GM12878 (cell line): ENCODE measurements around the gene CCDC194. TPM values are rescaled to one million over a fixed set of nuclear protein-coding genes. Genes with fewer than 3 reads are reported as not detected.

Experiments used
- ATAC-seq: fragments of 200-7000 bp; cut with Tn5 transposase; 3 replicates; pipeline ENCODE4 v1.9.1; 2020; ENCODE audit warnings: mild to moderate bottlenecking, moderate library complexity
- BruUV-seq: library from RNA; stranded (reverse); fragments of 400-500 nt; replicated peaks from 2 replicates; lab custom pipeline; 2021; lab: Mats Ljungman, UMichigan
- CTCF ChIA-PET: fragments of 300-600 bp; sonication (Branson Sonifier 250); formaldehyde crosslinking; extraction: SDS; loops from one replicate; lab custom pipeline; 2021; ENCODE audit warnings: inconsistent platforms; lab: Yijun Ruan, JAX
- POLR2A ChIA-PET: fragments of 350-600 bp; formaldehyde crosslinking; extraction: SDS; loops from one replicate; lab custom pipeline; 2021; ENCODE audit warnings: inconsistent platforms; lab: Charles Lee
- RAD21 ChIA-PET: fragments of 300-600 bp; sonication (Branson Sonifier 250); formaldehyde crosslinking; loops from one replicate; lab custom pipeline; 2023; ENCODE audit warnings: antibody characterized with exemption; ENCODE audit not compliant: unreplicated experiment; lab: Charles Lee
- SMC1A ChIA-PET: fragments of 300-600 bp; sonication (Branson Sonifier 250); formaldehyde crosslinking; loops from one replicate; lab custom pipeline; 2023; ENCODE audit not compliant: unreplicated experiment, uncharacterized antibody; lab: Charles Lee
- DNase-seq: peaks from one replicate; pipeline ENCODE4 v3.0.0-alpha.2; 2011; ENCODE audit warnings: low read depth, low spot score
- FAIRE-seq: peaks from 3 replicates; lab custom pipeline; 2011; peaks lifted over from hg19 to GRCh38; lab: Jason Lieb, UNC
- H2AFZ ChIP-seq: 2 replicates; pipeline ENCODE4 v1.6.0; 2011; ENCODE audit warnings: low read depth, low read length, control low read depth; ENCODE audit not compliant: control insufficient read depth
- H3K27ac ChIP-seq: 2 replicates; pipeline ENCODE4 v1.5.1; 2011; ENCODE audit warnings: control low read depth; ENCODE audit not compliant: control insufficient read depth, insufficient read depth
- H3K27me3 ChIP-seq, 2 experiments: replicated peaks in 1 of 2; 2 replicates each; pipeline versions ENCODE4 v1.6.0 to v1.6.1; 2011; ENCODE audit warnings: low read length in 1 of 2; ENCODE audit not compliant: control insufficient read depth in 2 of 2, insufficient read depth in 2 of 2
- H3K36me3 ChIP-seq, 2 experiments: 2 replicates each; pipeline ENCODE4 v1.5.1; 2011; ENCODE audit warnings: low read length in 1 of 2; ENCODE audit not compliant: control insufficient read depth in 2 of 2, insufficient read depth in 2 of 2
- H3K4me1 ChIP-seq: 2 replicates; pipeline ENCODE4 v1.6.1; 2011; ENCODE audit warnings: mild to moderate bottlenecking, low read length, moderate library complexity, mixed read lengths; ENCODE audit not compliant: control insufficient read depth, insufficient read depth
- H3K4me2 ChIP-seq: 2 replicates; pipeline ENCODE4 v1.6.0; 2011; ENCODE audit warnings: control low read depth; ENCODE audit not compliant: control insufficient read depth, insufficient read depth
- H3K4me3 ChIP-seq: fragments of 200-600 bp; sonication (generic); 2 replicates; pipeline ENCODE4 v1.5.1; 2016
- H3K79me2 ChIP-seq: 2 replicates; pipeline ENCODE4 v1.6.0; 2011; ENCODE audit warnings: low read length; ENCODE audit not compliant: control insufficient read depth, insufficient read depth
- H3K9ac ChIP-seq: 2 replicates; pipeline ENCODE4 v1.8.0; 2011; ENCODE audit warnings: low read length, control low read depth, mixed read lengths; ENCODE audit not compliant: control insufficient read depth, insufficient read depth
- H3K9me3 ChIP-seq: replicated peaks from 3 replicates; pipeline ENCODE4 v1.5.1; 2011; ENCODE audit warnings: mild to moderate bottlenecking, low read length; ENCODE audit not compliant: control insufficient read depth, insufficient read depth
- H4K20me1 ChIP-seq: 2 replicates; pipeline ENCODE4 v1.6.0; 2011; ENCODE audit not compliant: control insufficient read depth, insufficient read depth
- BCL11A ChIP-seq: IDR thresholded peaks from 2 replicates; pipeline ENCODE4 v1.6.1; 2011; ENCODE audit warnings: low read depth, low read length
- CBX3 ChIP-seq: fragments of 200-600 bp; sonication (generic); IDR thresholded peaks from 2 replicates; pipeline ENCODE4 v1.6.1; 2016; ENCODE audit warnings: low read depth, borderline replicate concordance
- ESRRA ChIP-seq: IDR thresholded peaks from 2 replicates; pipeline ENCODE4 v1.6.1; 2012; ENCODE audit warnings: mild to moderate bottlenecking, low read length, improper control_type of control experiment
- ETV6 ChIP-seq, 2 experiments: fragments of 450-650 bp in 1 of 2; IDR thresholded peaks in 1 of 2; conservative IDR thresholded peaks in 1 of 2; 2 replicates each; pipeline ENCODE4 v1.6.1; 2014; ENCODE audit warnings: antibody characterized with exemption in 1 of 2, borderline replicate concordance in 1 of 2, low read depth in 1 of 2, mild to moderate bottlenecking in 1 of 2, moderate library complexity in 1 of 2
- NBN ChIP-seq: fragments of 450-650 bp; IDR thresholded peaks from 2 replicates; pipeline ENCODE4 v1.6.1; 2016
- NR2F1 ChIP-seq: fragments of 450-650 bp; conservative IDR thresholded peaks from 2 replicates; pipeline ENCODE4 v1.6.1; 2017; ENCODE audit warnings: mild to moderate bottlenecking
- SREBF1 ChIP-seq: IDR thresholded peaks from 2 replicates; pipeline ENCODE4 v1.6.1; 2012; ENCODE audit warnings: mild to moderate bottlenecking, low read length
- WGBS: methylation state at CpG from one replicate; pipeline ENCODE4 v1.1.6; 2016; ENCODE audit warnings: low lambda C conversion rate; ENCODE audit not compliant: insufficient replicate concordance, insufficient coverage; ENCODE audit errors: missing lambda C conversion rate; 5-methylcytosine and 5-hydroxymethylcytosine counted together
- in situ Hi-C: fragments of 300-500 bp; cut with MboI; formaldehyde crosslinking; loops from 9 replicates; pipeline ENCODE4 v1.14.3; 2018; ENCODE audit warnings: mixed read lengths
- intact Hi-C: fragments of 100-400 bp; cut with micrococcal nuclease; formaldehyde crosslinking; loops from one replicate; pipeline ENCODE4 v1.14.2; 2022; ENCODE audit not compliant: unreplicated experiment
- polyA plus RNA-seq, 11 experiments: library from polyadenylated mRNA; depleted of rRNA in 4 of 11; unstranded in 6 of 11; stranded (reverse) in 5 of 11; fragments of >200 nt; fragmentation: Nextera tagmentation in 4 of 11; fragmentation: Illumina TruSeq in 1 of 11; extraction: Ambion mirVana in 4 of 11; extraction: Trizol in 1 of 11; gene quantifications; 1 replicate in 1 of 11; 2 replicates in 10 of 11; pipeline versions ENCODE4 v1.2.1 to v1.2.3, GENCODE V29; 2011 to 2016; ENCODE audit warnings: inconsistent platforms in 2 of 11, missing spikeins in 2 of 11, low read depth in 1 of 11
- total RNA-seq, 4 experiments: library from RNA; depleted of rRNA in 3 of 4; stranded (reverse); fragments of >200 nt in 3 of 4; fragmentation: Illumina TruSeq in 1 of 4; extraction: Trizol in 1 of 4; gene quantifications; 2 replicates each; pipeline versions ENCODE4 v1.2.1 to v1.2.3, GENCODE V29; 2013 to 2021
- TF ChIP-seq, protein P1 (sequence below): fragments of 150-350 bp; IDR thresholded peaks from 2 replicates; pipeline ENCODE4 v1.6.1; 2016; ENCODE audit warnings: low read depth, low read length
- TF ChIP-seq, protein P2 (sequence below): fragments of 450-650 bp; IDR thresholded peaks from 2 replicates; pipeline ENCODE4 v1.6.1; 2016; ENCODE audit warnings: mild to moderate bottlenecking, moderate library complexity, borderline replicate concordance
- TF ChIP-seq, protein P3 (sequence below): IDR thresholded peaks from 2 replicates; pipeline ENCODE4 v1.6.1; 2011; ENCODE audit warnings: low read depth, low read length, improper control_type of control experiment, borderline replicate concordance

The CCDC194 gene
- total and polyA plus RNA-seq, 10 of the 15 experiments (the other 5 are each of a cell fraction or from before 2014, with no cell fraction given), result 0.07 to 3.4 (median 0.97) TPM

DNA sequence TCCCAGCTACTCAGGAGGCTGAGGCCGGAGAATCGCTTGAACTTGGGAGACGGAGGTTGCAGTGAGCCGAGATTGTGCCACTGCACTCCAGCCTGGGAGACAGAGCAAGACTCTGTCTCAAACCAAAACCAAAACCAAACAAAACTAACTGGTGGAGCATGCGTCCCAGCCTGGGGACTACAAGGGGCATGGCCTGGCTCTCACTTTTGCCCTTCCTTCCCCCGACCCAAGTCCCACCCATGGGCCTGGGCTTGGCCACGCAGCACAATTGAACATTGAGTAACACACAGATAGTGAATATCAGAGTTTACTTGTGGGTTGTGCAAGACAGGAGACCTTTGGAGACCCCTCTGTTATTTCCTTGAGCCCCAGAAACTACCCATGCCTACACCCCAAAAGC lies 41.2 kb upstream of the CCDC194 start:
- H3K36me3 ChIP-seq, result no peaks in the 10 kb centered on the region
- ChIA-PET SMC1A (no interaction called here), RAD21 (no interaction called here), CTCF (no interaction called here), POLR2A (no interaction called here)
- H3K9me3 ChIP-seq, result no peaks in the 10 kb centered on the region; the same call in 2 of the 3 replicates
- no peaks in the 10 kb centered on the region for H3K4me1 ChIP-seq
- ATAC-seq (no peak), DNase-seq (no peak), FAIRE-seq (no peak)
- H3K4me2 ChIP-seq, result no peak overlapping the region
- no peaks in the 10 kb centered on the region for H4K20me1 ChIP-seq
- H3K27ac ChIP-seq, result no peak overlapping the region
- WGBS, result 55% methylated on average over 7 of the region's 7 CpGs
- no peaks in the 10 kb centered on the region for H3K79me2 ChIP-seq
- TF ChIP-seq ESRRA (no peak), CBX3 (no peak), NR2F1 (no peak), NBN (no peak), BCL11A (no peak), ETV6 (conservative IDR thresholded peaks at IDR 0.05 in 1 of 2, IDR thresholded peaks at IDR 0.05 in 1 of 2; ENCODE audit: borderline replicate concordance in 1 of 2, low read depth in 1 of 2) (no peak), SREBF1 (no peak)
- TF ChIP-seq, protein P1, sequence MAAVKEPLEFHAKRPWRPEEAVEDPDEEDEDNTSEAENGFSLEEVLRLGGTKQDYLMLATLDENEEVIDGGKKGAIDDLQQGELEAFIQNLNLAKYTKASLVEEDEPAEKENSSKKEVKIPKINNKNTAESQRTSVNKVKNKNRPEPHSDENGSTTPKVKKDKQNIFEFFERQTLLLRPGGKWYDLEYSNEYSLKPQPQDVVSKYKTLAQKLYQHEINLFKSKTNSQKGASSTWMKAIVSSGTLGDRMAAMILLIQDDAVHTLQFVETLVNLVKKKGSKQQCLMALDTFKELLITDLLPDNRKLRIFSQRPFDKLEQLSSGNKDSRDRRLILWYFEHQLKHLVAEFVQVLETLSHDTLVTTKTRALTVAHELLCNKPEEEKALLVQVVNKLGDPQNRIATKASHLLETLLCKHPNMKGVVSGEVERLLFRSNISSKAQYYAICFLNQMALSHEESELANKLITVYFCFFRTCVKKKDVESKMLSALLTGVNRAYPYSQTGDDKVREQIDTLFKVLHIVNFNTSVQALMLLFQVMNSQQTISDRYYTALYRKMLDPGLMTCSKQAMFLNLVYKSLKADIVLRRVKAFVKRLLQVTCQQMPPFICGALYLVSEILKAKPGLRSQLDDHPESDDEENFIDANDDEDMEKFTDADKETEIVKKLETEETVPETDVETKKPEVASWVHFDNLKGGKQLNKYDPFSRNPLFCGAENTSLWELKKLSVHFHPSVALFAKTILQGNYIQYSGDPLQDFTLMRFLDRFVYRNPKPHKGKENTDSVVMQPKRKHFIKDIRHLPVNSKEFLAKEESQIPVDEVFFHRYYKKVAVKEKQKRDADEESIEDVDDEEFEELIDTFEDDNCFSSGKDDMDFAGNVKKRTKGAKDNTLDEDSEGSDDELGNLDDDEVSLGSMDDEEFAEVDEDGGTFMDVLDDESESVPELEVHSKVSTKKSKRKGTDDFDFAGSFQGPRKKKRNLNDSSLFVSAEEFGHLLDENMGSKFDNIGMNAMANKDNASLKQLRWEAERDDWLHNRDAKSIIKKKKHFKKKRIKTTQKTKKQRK, result no peak
- TF ChIP-seq, protein P2, sequence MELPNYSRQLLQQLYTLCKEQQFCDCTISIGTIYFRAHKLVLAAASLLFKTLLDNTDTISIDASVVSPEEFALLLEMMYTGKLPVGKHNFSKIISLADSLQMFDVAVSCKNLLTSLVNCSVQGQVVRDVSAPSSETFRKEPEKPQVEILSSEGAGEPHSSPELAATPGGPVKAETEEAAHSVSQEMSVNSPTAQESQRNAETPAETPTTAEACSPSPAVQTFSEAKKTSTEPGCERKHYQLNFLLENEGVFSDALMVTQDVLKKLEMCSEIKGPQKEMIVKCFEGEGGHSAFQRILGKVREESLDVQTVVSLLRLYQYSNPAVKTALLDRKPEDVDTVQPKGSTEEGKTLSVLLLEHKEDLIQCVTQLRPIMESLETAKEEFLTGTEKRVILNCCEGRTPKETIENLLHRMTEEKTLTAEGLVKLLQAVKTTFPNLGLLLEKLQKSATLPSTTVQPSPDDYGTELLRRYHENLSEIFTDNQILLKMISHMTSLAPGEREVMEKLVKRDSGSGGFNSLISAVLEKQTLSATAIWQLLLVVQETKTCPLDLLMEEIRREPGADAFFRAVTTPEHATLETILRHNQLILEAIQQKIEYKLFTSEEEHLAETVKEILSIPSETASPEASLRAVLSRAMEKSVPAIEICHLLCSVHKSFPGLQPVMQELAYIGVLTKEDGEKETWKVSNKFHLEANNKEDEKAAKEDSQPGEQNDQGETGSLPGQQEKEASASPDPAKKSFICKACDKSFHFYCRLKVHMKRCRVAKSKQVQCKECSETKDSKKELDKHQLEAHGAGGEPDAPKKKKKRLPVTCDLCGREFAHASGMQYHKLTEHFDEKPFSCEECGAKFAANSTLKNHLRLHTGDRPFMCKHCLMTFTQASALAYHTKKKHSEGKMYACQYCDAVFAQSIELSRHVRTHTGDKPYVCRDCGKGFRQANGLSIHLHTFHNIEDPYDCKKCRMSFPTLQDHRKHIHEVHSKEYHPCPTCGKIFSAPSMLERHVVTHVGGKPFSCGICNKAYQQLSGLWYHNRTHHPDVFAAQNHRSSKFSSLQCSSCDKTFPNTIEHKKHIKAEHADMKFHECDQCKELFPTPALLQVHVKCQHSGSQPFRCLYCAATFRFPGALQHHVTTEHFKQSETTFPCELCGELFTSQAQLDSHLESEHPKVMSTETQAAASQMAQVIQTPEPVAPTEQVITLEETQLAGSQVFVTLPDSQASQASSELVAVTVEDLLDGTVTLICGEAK, result no peak
- TF ChIP-seq, protein P3, sequence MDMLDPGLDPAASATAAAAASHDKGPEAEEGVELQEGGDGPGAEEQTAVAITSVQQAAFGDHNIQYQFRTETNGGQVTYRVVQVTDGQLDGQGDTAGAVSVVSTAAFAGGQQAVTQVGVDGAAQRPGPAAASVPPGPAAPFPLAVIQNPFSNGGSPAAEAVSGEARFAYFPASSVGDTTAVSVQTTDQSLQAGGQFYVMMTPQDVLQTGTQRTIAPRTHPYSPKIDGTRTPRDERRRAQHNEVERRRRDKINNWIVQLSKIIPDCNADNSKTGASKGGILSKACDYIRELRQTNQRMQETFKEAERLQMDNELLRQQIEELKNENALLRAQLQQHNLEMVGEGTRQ, result no peak
- H3K9ac ChIP-seq, result no peak overlapping the region
- H3K27me3 ChIP-seq, result no peaks in the 10 kb centered on the region
- in situ Hi-C loops (no loop called here), intact Hi-C loops (no loop called here)
- BruUV-seq, result no TSS peak
- H3K4me3 ChIP-seq, result no peak overlapping the region
- H2AFZ ChIP-seq, result no peak overlapping the region
